Measurements from ENCODE around the gene SUSD2.
"Not testable (repeated sequence)": the region's sequence is repeated elsewhere in the genome, so short reads cannot be mapped to it uniquely, and the experiment has no call there.

SUSD2 gene

GRCh38 chr22:24181088-24181995 lies at the start of gene SUSD2:
Gene SUSD2, plus strand, starts transcription at chr22:24181487. Its CDS starts 33 bp downstream, at chr22:24181520.
- DNase-seq (ENCODE audit: low spot score), result peak; percentile 69

DNA sequence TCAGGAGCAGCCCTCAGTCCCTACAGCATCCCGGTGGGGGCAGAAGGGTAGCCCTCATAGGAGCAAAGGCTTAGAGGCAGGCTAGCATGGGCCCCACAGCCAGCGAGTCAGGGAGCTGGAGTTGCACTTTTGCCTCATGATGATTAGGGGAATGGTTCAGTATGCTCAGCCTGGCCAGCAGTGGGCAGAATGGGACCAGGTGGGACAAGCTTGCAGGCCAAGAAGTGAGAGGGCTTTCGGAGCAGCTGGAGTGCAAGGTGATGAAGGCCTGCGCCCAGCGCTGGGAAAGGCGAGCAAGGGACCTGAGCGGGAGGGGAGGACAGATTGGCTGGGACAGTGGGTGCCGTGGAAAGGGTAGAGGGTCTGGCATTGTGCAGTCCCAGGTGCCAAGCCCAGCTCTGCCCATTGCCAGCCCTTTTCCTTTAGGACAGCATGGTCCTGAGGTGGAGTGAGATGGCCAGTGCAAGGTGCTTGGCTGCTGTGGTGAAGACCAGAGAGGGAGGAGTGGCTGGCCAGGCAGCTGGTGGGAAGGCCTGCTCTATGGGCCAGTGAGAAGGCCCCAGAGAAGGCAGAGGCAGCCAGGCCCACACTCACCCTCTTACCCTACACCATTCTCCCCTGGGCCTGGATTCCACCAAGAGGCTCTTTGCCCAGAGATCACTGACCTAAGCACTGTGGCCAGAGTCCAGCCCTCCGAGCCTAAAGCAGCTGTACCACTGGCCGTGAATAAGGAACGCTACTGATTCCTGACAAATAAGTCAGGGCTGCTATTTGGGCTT lies 47.9 kb upstream of the SUSD2 start:
- no peak for DNase-seq (ENCODE audit: low spot score)

- no peak for DNase-seq (ENCODE audit: low spot score)
Observed at GRCh38 chr22:24134090-24134846, 47.0 kb upstream of the SUSD2 start.

DNA sequence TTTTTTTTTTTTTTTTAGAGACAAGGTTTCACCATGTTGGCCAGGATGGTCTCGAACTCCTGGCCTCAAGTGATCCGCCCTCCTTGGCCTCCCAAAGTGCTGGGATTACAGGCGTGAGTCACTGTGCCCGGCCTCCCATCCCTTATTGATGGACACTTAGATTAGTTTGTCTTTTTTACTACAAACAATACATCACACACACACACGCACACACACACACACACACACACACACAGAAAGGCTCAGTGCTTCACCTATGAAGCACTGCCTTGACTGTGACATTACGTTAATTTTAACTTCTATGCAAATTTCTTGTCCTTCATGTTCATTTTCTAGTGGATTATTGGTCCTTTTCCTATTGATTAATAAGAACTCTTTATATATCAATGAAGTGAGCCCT lies 44.8 kb upstream of the SUSD2 start:
- not testable (repeated sequence) for DNase-seq (ENCODE audit: low spot score)

GRCh38 chr22:24137595-24137994 lies 43.7 kb upstream of the SUSD2 start:
- DNase-seq (ENCODE audit: low spot score), result no peak

DNA sequence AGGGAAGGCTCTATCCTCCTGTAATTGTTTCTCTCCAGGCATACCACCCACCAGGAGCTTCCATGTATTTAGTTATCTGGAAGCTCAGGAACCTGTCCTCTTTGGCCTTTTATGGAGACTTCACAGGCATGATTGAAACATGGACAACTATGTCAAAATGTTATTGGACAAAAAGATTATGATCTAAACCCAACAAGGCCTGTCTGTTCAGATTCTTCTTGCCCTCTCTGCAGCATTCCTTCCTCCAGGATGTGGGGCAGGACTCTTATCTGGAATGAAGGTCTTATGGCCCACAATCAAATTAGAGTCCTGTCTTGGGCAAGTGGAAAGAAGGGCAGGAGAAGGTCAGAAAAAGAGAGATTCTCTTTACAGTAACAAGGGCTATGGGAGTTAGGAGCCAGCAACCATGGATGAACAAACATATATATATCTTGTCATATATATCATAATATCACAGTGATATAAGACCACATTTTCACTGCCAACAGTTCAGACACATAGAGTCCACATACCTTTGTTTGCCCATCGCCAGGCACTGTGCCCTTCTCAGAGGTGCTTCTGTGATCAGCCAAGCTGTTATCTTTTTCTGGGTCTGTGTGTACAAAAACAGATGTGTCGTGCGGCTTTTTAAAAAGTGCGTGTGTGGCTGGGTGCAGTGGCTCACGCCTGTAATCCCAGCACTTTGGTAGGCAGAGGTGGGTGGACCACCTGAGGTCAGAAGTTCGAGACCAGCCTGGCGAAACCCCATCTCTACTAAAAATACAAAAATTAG lies 42.5 kb upstream of the SUSD2 start:
- DNase-seq (ENCODE audit: low spot score), result no peak

GRCh38 chr22:24140357-24140756 lies 40.9 kb upstream of the SUSD2 start:
- no peak for DNase-seq (ENCODE audit: low spot score)

DNA sequence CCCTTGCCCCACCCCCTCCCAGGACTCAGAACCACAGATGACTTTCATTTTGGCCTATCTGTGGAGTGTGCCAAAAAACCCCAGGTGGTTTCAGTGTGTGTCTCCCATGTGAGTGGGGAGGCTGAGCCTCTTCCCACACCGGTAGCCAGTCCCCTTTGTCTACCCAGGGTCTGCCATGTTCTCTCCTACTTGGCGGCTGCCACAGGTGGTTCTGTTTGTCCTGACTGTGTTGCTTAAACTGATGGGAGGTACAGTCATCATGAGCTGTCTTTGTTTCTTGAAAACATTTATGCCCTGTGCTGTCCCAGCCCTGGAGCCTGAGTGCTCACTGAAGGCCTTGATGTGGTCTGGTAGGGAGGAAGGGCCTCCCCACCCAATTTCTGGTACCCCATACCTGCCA lies 39.7 kb upstream of the SUSD2 start:
- no peak for DNase-seq (ENCODE audit: low spot score)

DNA sequence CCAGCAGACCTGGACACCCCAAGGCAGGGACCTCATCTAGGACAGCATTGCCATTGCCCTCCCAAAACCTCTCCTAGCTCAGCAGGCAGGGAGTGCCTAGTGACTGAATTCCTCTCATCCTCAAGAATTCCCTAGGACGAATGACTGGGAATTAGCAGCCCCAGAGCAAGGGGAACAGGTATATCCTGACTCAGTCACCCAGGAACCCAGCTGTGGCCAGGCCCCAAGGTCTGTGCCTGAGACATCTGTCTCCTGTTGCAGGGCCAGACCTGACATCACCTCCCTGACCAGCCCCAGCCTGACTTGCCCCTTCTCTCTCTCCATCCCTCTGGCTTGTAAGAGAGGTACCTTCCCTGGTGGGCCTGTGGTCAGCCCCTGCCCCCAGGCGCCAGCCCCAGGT lies 39.0 kb upstream of the SUSD2 start:
- DNase-seq (ENCODE audit: low spot score), result no peak

- no peak for DNase-seq (ENCODE audit: low spot score)
Observed at GRCh38 chr22:24142831-24143230, 38.5 kb upstream of the SUSD2 start.

DNA sequence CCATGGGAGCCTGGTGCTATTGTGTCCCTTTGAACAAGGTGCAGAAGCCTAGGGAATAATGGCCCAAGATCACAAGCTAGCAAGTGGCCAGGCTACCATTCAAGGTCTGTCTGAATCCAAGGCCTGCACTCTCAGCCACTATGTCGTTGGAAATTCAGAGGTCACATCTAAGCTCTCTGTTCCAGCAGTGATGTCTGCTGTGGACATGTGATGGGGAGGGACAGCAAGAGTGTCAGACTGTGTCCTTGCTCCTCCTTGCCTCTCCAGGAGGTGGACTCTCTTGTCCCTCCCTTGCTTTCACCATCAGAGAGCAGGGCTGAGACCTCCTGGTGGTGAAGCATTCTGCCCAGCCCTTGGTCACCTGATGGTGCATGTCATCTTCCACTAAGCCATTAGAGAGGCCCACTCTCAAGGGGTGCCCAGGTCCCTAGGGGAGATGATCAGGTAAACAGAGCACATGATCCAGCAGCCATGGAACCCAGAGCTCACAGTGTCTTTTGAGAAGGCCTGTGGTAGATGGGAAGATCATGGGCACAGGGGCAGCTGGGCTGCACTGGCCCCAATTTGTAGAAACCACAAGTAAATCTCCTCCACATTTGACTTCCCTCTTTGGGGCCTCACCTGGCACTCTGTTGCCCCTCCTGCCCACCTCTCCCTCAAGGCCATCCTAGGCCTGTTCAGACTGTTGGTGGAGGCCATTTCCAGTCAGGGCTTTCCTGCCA lies 37.1 kb upstream of the SUSD2 start:
- DNase-seq (ENCODE audit: low spot score), result no peak

- DNase-seq (ENCODE audit: low spot score), result no peak
Observed at GRCh38 chr22:24144778-24145085, 36.6 kb upstream of the SUSD2 start.

GRCh38 chr22:24145446-24146193 lies 35.7 kb upstream of the SUSD2 start:
- DNase-seq (ENCODE audit: low spot score), result no peak

DNA sequence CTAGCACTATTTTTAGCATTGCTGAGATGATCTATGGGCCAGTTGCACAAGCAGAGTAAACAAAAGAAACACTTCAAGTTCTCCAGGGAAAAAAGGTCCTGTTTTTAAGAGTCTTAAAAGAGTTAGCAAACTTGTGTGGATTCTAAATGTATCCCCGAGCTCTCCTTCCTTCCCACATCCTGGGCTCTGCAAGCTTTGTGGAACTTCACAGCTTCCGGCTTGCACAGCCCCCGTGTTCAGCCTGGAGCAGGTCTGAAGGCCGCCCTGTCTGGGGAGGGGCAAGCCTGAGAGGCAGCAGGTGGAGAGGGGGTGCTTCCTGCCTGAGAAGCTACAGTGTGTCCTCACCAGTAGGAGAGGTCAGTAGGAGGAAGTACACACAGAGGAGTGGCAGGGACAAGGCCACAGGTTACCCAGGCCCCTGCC lies 35.1 kb upstream of the SUSD2 start:
- peak; percentile 75 for DNase-seq (ENCODE audit: low spot score)

- DNase-seq (ENCODE audit: low spot score), result no peak
Observed at GRCh38 chr22:24146791-24147353, 34.4 kb upstream of the SUSD2 start.

DNA sequence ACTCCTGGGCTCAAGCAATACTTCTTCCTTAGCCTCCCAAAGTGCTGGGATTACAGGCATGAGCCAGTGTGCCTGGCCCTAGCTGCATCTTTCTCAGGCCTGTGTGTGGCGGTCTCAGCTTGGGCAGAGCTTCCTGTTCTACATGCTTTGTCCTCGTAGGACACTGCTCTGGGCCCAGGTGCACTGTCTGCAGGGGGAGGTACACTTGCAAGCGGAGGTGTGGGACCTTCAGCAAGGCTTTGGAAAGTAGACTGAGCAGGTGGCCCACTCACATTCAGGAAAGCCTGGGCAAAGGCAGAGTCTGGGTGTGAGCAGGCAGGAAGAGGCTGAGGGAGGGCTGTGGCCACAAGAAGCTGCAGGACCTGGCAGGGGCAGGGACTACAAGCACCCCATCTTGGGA lies 33.6 kb upstream of the SUSD2 start:
- no peak for DNase-seq (ENCODE audit: low spot score)

- no peak for DNase-seq (ENCODE audit: low spot score)
Observed at GRCh38 chr22:24148266-24149197, 32.8 kb upstream of the SUSD2 start.

GRCh38 chr22:24149198-24149590 lies 32.1 kb upstream of the SUSD2 start:
- DNase-seq (ENCODE audit: low spot score), result no peak

GRCh38 chr22:24153353-24153752 lies 27.9 kb upstream of the SUSD2 start:
- DNase-seq (ENCODE audit: low spot score), result no peak

All from HuH-7.5 (cell line).